Coronary artery (tissue), 2 donors: Measurements from ENCODE around the gene MADD.

ENCODE experiments used
- DNase-seq: peaks from one replicate; pipeline ENCODE4 v3.0.0-alpha.2; 2017; ENCODE audit warnings: low spot score
- H3K27ac ChIP-seq, 2 donors: fragments of 200-600 bp; sonication (generic); one replicate each; pipeline ENCODE4 v1.5.1; 2016 to 2019
- H3K4me3 ChIP-seq: fragments of 200-600 bp; sonication (generic); 2 replicates; pipeline ENCODE4 v1.5.1; 2016; ENCODE audit warnings: mild to moderate bottlenecking, moderate library complexity
- TF ChIP-seq, protein P1 (sequence below): fragments of 200-600 bp; sonication (generic); IDR thresholded peaks from one replicate; pipeline ENCODE4 v1.5.1; 2019; ENCODE audit warnings: antibody characterized with exemption

The MADD gene

DNA sequence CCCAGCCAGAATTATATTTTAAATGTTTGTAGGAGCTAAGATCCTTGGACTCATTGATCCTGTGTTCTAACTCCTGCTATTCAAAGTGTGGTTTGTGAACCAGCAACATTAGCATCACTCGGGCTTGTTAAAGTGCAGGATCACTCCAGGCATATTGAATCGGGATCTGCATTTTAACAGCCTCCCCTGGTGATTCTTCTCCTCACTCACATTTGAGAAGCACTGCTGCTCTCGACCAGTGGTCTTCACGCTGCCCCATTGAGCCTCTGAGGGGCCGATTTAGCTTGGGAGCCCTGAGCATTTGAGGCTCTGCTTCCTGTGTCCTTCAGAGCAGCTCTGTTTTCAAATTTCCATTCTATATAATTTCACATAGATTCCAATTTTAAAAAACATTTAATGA, 10.9 kb downstream of the MADD start:
- Histone ChIP-seq H3K27ac (no peak overlapping the region), H3K4me3 (no peak overlapping the region)
- TF ChIP-seq, protein P1, sequence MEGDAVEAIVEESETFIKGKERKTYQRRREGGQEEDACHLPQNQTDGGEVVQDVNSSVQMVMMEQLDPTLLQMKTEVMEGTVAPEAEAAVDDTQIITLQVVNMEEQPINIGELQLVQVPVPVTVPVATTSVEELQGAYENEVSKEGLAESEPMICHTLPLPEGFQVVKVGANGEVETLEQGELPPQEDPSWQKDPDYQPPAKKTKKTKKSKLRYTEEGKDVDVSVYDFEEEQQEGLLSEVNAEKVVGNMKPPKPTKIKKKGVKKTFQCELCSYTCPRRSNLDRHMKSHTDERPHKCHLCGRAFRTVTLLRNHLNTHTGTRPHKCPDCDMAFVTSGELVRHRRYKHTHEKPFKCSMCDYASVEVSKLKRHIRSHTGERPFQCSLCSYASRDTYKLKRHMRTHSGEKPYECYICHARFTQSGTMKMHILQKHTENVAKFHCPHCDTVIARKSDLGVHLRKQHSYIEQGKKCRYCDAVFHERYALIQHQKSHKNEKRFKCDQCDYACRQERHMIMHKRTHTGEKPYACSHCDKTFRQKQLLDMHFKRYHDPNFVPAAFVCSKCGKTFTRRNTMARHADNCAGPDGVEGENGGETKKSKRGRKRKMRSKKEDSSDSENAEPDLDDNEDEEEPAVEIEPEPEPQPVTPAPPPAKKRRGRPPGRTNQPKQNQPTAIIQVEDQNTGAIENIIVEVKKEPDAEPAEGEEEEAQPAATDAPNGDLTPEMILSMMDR = no peak
- no peak for DNase-seq

- no peak for DNase-seq
- TF ChIP-seq, protein P1 = no peak
Observed at GRCh38 chr11:47282462-47282861, 12.5 kb downstream of the MADD start.

GRCh38 chr11:47284151-47284550, 14.2 kb downstream of the MADD start:
- DNase-seq = no peak
- TF ChIP-seq, protein P1 = no peak
- H3K27ac ChIP-seq = no peak overlapping the region
- no peak overlapping the region for H3K4me3 ChIP-seq

More at GRCh38 chr11:47282462-47282861, 12.5 kb downstream of the MADD start:
- Histone ChIP-seq H3K4me3 (no peak overlapping the region), H3K27ac (no peak overlapping the region)

DNA sequence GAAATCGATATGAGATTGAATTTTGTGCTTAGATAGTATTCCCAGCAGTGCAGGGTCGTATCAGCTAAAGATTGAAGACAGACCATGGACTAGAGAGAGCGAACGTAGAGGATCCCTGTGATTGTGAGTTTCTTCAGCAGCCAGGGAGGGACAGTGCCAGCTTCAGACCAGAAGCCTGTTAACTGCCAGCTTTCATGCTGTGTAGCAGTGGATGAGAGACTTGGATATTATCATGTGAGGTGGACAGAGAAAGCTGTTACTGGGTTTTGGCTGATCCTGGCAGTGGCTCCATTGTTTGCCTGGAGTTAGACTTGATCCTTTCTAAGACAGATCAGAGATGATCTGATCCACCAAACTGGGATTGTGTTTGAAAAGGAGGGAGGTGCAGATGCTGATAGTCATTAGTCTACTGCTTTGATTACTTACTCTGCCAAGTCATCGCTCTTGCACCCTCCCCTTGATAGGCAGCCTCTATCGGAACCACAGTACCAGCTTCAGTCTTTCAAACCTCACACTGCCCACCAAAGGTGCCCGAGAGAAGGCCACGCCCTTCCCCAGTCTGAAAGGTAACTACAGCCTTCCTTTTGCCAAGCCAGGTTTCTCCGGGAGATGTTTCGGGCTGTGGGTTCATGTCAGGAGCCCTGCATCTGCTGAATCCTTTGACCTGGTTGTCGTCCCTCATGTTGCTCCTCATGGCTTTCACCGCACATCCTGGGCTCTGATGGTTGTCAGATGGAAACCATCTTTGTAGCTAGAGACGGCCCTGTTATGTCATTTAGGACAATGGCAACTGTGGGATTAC, 16.2 kb downstream of the MADD start:
- Histone ChIP-seq H3K27ac (no peak overlapping the region), H3K4me3 (no peak overlapping the region)
- DNase-seq = no peak
- TF ChIP-seq, protein P1 = no peak

GRCh38 chr11:47288066-47288465, 18.1 kb downstream of the MADD start:
- Histone ChIP-seq H3K4me3 (no peak overlapping the region), H3K27ac (no peak overlapping the region)
- no peak for DNase-seq
- TF ChIP-seq, protein P1 = no peak

GRCh38 chr11:47289856-47290255, 19.9 kb downstream of the MADD start:
- H3K4me3 ChIP-seq = no peak overlapping the region
- TF ChIP-seq, protein P1 = no peak
- no peak for DNase-seq
- no peak overlapping the region for H3K27ac ChIP-seq

- H3K4me3 ChIP-seq = no peak overlapping the region
- TF ChIP-seq, protein P1 = no peak
- no peak overlapping the region for H3K27ac ChIP-seq
- no peak for DNase-seq
Observed at GRCh38 chr11:47295385-47295784, 25.5 kb downstream of the MADD start.
